ENCODE results near the gene PPAT.
"Not testable (repeated sequence)": the region's sequence is repeated elsewhere in the genome, so short reads cannot be mapped to it uniquely, and the experiment has no call there.

Gene PPAT

DNA sequence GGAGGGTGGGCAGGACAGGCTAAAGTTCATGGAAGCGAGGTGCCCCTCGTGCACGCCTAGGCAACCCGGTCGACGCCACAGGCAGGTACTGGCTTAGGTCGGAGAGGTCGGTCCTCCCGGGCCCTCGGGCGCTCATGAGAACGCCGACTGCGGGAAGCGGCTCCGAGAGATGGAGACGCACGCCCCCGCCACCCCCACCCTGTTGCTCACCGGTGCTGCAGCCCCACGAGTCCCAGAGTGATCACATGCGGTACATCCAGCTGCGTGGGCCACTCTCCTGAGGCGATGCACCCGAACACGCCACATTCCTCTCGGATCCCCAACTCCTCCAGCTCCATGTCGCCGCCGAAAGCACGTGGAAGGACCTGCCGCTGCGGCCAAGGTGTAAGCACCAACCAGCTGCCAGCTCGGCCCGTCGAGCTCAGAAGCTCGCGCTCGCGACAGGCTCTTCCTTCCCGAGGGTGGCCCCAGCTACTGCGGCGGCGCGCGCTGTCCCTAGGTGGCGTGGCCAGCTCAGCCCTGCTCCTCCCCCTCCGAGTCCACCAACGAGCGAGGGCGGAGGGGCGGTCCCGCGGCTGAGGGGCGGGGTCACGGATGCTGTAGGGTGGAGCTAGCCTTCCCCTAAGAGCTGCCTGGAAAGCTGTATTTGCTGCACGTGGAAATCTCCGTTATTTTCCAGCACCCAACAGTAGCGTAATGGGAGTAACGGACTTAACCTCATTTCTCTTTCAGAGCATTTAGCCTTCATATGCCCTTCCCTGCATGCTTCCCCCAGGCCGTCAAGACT lies at the start of gene PPAT:
Gene PPAT, minus strand, starts transcription at position 476 of the 787 bp plus-strand sequence. Its CDS starts 138 bp downstream, at position 338.
- DNase-seq = peak; percentile 98 to 99

DNA sequence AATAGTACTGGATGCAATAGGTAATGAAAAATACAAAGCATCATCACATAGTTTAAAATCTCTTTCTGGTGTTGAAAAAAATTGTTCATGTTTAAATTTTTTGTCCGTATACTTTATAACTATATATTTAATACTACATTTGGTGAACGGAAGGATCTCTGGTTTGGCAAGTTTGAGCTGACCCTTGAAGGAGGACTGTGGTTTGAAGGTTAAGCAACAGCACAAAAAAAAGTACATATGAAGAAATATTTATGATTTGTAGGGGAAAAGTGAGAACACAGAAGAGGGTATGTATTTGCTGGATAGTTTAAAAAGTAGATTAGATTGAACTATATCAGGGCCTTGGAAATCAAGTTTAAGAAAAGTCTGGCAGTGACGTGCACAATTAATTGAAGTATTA lies 45.3 kb upstream of the PPAT start:
- DNase-seq = no peak

GRCh38 chr4:56477192-56477702 lies 41.8 kb upstream of the PPAT start:
- no peak for DNase-seq

GRCh38 chr4:56475917-56476316 lies 40.5 kb upstream of the PPAT start:
- DNase-seq = no peak

DNA sequence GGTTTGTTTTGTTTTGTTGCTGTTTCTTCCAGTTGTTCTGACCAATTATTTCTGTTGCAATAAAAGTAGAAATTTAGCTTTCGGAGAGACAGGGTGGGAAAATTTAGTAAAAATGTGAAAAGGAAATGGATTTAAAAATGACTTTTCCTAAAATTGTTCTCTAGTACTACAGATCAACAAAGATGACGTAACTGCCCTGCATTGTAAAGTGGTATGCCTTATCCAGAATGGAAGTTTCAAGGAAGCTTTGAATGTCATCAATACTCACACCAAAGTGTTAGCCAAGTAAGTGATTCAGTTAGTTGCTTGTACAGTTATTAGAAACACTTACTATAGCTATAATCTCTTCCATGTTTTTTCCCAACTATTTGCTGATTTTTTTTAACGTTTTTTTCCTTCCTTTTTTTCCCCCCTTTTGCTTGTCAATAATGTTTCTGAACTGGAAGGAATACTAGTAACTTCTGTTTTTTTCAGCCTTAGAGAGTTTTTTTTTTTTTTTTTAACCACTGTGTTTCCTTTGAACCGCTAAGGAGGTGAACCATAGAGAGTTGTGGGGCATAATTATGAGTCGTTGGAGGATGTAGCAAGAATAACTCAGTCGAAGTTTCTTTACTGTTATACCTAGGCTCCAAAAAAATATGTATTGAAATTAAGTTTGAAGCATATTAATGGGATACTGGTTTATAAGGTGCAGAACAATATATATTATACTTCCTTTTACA lies 34.2 kb upstream of the PPAT start:
- no peak for DNase-seq

- DNase-seq = no peak
Observed at GRCh38 chr4:56468097-56468422, 32.6 kb upstream of the PPAT start.

GRCh38 chr4:56467284-56468096 lies 32.1 kb upstream of the PPAT start, which contains the start of gene SRP72:
Gene SRP72 (plus strand): TSS chr4:56467617. CDS start chr4:56467636, 19 bp downstream.
- peak; percentile 86 to 87 for DNase-seq

DNA sequence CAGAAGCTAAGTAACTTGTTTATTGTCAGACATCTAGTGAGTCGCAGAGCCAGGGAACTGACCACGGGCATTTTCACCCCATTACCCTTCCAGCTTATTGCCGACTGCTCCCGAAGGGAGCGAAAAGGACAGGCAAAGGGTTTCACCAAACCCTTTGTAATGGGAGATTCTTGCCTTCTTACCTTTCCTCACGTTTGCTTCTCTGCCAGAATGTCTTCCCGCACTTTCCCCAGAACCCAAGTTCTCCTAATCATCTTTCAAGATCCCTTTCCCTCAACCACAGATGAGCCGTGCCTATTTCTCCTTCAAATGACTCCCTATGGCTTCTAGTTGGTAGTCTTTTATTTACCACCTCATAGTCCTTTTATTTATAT lies 31.5 kb upstream of the PPAT start:
- DNase-seq = no peak

GRCh38 chr4:56466296-56466761 lies 30.9 kb upstream of the PPAT start:
- not testable (repeated sequence) for DNase-seq

DNA sequence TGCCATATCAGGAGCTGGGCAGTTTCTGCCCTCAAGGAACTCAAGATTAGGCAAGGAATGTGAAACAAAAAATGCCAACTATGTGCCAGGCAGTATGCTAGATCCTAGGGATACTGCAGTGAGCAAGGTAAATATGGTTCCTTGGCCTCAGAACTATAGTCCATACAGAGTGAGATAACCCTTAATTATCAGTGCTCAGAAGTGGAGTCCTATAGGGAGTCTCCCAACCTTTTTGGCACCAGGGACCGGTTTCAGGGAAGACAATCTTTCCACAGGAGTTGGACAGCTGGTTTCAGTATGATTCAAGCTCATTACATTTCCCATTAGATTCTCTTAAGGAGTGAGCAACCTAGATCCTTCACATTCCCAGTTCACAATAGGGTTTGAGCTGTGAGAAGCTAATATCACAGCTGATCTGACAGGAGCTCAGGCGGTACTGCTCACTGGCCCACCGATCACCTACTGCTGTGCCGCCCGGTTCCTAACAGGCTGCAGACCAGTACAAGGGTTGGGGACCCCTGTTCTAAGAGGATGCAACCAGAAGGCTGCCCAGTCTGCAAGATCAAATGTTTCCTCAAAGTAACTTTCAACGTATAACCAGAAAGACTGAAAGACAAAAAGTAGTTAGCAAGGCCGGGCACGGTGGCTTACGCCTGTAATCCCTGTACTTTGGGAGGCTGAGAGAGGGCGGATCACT lies 30.3 kb upstream of the PPAT start:
- no peak for DNase-seq

GRCh38 chr4:56464581-56464980 lies 29.2 kb upstream of the PPAT start:
- DNase-seq = no peak

DNA sequence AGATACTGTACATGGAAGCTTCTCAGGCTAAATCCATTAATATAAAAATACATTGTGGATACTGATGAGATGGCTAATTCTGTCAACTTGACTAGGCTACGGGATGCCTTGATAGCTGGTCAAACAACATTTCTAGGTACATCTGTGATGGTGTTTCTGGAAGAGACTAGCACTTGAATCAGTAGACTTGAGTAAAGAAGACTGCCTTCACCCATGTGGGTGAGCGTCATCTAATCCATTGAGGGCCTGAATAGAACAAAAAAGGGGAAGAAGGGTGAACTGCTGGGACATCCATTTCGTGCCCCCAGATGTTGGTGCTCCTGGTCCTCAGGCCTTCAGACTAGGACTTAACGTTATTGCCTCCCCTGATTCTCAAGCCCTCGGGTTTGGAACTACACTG lies 28.3 kb upstream of the PPAT start:
- no peak for DNase-seq

DNA sequence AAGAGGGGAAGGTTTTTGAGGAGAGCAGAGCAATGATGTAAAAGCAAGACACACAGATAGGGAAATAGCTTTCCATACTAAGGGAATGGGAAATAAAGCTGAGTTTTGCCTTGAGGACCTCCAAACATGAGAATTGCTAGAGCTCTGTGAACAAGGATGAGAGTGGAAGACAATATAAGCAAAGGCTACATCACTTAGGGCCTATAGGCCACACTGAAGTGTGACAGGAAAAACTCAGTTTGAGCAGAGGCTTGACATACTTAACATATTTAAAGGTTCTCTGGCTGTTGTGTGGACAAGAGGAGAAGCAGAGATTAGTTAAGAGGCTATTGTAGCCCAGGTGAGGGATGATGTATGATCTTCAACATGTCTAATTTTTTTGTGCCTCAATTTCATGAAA lies 26.7 kb upstream of the PPAT start:
- DNase-seq = no peak

GRCh38 chr4:56460085-56460484 lies 24.7 kb upstream of the PPAT start:
- DNase-seq = no peak

- no peak for DNase-seq
Observed at GRCh38 chr4:56450342-56450741, 14.9 kb upstream of the PPAT start.

- DNase-seq = not testable (repeated sequence)
Observed at GRCh38 chr4:56449475-56449874, 14.1 kb upstream of the PPAT start.

GRCh38 chr4:56448301-56448700 lies 12.9 kb upstream of the PPAT start:
- DNase-seq = no peak

DNA sequence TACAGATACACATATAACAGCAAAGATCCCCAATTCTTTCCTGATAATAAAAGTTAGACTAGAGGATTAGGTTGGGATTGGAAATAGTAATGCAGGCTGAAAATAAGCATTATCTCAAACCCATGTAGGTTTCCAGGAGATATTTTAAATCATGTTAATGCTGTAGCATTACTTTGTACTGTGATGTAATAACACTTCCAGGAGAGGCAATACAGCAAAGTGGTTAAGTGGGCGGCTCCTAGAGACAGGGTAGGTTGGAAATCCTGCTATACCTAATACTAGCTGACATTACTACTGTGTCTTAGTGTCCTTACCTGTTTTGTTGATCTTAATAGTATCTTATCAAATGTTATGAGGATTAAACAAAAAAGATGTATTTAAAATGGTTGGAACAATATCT lies 10.3 kb upstream of the PPAT start:
- no peak for DNase-seq

- DNase-seq = no peak
Observed at GRCh38 chr4:56444719-56445118, 9.3 kb upstream of the PPAT start.

DNA sequence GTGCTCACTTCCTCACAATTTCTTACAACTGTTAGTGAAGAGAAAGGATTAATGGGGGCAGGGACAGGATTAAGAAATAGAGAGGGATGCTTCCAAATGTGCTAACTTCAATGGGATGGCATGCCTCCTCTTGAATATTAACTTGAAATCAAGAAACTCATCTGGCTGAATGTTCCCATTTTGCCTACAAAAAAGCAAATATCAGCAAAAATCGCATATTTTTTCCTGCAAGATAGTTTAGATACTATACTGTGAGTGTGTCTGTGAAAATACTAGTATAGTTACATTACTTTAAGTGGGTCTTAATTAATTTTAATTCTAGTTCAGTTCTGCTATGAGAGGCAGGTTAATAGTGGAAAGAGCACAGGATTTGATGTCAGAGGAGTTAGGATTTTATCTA lies 5.6 kb upstream of the PPAT start:
- DNase-seq = no peak

DNA sequence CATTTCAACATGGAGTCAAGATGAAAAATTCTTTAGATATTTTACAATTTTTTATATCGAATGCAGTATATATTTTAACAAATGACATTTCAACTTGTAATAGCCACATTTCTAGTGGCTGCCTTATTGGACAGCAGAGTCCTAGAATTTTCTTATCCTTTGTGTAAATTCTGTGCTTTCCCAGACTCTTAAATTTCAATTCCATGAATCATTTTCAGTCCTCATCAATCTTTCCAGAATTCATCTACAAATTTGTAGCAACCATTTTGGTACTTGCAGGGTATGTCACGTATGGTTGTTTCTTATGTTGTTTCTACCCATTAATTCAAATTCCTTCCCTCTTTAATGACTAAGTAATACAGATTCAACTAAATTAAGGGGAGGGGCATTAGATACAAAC lies 3.4 kb upstream of the PPAT start:
- DNase-seq = no peak

DNA sequence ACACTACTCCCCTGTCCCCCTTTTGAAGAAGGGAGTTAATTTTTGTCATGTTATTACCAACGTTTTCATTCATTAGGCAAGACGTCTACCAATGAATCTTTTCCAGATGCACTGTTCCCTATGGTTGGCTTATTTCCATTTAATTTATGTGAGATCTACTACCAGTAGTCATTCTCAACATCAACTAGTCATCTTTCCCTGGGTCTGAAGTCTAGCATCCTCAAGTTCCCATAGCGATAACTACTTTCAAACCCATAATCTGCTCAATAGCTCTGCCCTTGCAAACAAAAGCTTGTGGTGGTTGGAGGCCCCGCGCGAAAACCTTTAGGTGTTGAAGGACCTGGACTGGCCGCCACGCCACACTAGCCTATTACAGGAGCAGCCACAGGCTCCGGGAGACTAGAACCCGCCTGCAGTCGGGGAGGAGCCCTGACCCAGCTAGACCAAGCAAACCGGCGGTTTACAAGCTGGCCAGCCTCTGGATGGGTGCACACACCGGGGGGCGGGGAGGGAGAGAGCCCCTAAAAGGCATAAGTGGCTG lies 746 bp downstream of the PPAT start:
- no peak for DNase-seq
